AG20443 (cell line): ENCODE data around the gene SHB.

ENCODE experiments used
- DNase-seq: peaks from one replicate; pipeline ENCODE4 v3.0.0; 2012; ENCODE audit warnings: low spot score, mixed read lengths

SHB gene

GRCh38 chr9:38086496-38086895 lies 17.5 kb upstream of the SHB start:
- no peak for DNase-seq

DNA sequence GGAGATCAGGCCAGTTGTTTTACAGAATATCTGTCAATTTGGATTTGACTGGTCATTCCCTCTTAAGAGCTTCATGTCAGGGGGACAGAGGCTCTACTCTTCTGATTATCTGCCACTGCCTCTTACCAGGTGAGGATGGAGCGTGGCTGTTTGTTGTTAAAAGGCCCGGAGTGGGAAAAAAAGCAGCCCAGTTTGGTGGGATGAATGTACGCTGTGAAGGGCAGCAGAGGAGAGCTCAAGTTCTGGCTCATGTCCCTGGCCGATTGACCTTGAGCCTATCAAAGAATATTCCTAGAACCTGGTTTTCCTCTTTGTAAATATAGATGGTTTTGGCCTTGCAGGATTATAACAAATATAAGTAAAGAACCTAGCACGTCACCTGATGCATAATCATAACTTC lies 16.3 kb upstream of the SHB start:
- DNase-seq = no peak

- DNase-seq = no peak
Observed at GRCh38 chr9:38084556-38084880, 15.5 kb upstream of the SHB start.

- no peak for DNase-seq
Observed at GRCh38 chr9:38083858-38084555, 15.0 kb upstream of the SHB start.

DNA sequence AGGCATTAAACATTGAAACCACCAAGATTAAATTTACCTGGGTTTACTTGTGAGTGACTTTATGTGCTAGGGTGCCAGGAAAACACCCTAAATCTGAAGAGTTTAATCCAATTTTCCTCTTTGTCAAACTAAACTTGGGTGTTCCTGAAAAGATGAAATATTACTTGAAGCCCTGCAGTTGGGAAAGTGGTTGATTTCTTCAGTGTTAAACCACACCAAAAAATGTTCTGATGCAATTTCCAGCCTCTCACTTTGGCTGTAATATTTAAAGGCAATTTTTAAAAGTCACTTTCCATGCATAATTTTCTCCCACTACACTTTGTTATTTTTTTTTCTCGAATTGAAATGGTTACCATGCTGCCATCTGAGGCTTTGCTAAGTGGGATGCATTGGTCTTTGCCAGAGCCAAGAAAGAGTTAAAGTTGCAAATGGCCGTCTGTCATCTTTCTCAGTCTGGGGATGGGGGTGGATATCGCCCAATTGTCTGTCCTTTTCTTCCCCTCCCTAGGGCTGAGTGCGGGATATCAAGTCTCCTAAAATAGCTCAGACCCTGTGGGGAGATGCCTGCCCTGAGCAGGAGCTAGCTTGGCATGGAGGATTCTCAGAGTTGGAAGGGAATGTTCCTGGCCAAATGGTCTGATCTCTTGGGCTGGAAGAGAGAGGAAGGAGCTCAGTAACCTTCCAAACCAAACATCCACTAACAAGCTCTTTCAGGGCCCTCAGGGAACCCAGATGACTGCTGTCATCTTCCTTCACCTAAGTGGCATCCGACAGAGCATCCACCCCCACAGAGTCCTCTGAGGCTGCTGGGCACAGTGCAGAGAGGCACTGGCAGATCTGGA lies 13.6 kb upstream of the SHB start:
- no peak for DNase-seq

DNA sequence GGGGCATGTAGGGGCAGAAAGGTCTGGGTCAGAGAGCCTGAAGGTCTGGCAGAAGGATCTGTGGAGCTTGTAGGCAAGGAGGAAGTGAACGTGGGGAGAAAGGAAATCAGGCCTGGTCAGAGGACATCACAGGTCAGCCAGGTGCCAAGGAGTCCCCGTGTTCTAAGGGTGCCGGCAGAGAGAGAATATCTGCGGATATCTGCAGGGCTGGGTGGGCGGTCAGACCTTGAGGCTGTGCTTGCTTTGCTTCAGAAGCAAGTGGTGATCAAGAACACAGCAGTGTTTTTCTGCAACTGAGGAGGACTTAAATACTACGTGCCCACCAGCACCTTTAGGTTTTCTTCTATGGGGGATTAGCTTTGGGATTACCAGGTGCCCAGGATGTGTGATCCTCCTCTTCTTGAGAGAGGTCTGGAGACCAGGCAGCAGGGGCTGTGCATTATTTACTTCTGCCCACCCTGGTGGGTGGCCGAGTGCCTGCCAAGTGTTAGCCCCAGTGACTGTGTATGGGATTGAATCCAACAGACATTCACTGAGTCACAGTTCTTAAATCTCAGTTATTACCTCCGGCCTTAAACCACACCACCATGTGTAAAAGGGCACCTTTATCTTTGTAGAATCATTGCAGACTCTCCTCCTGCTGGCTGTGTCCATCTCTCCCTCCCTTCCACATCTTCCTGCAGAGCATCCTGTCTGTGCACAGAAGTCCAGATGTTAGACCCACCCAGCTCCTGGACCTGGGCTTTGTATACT lies 12.5 kb upstream of the SHB start:
- no peak for DNase-seq

DNA sequence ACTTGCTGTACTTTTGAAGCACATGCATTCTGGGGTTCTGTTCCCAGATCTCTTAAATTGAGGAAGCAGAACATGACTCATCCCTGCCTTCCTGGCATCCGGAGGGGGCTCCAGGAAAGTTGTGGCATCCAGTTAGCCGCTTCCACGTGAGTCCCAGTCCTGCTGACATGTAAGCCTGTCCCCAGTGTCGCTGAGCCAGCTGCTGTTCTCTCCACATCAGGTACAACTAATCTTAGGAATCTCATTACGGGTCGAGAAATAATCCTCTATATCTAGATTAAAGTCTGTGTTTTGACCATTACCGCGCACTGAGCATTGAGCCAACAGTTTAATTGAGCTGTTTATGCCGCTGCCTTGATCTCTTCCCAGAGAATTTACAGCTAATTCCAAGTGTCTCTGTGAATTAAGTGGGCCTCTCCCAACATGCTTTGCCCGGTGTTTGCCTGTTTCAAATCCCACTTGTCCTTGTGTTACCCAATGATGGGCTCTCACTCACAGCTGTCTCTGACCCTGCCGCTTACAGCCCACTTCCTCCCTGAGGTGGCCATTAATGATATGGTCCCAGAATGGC lies 10.5 kb upstream of the SHB start:
- no peak for DNase-seq

- no peak for DNase-seq
Observed at GRCh38 chr9:38075272-38075671, 6.2 kb upstream of the SHB start.

DNA sequence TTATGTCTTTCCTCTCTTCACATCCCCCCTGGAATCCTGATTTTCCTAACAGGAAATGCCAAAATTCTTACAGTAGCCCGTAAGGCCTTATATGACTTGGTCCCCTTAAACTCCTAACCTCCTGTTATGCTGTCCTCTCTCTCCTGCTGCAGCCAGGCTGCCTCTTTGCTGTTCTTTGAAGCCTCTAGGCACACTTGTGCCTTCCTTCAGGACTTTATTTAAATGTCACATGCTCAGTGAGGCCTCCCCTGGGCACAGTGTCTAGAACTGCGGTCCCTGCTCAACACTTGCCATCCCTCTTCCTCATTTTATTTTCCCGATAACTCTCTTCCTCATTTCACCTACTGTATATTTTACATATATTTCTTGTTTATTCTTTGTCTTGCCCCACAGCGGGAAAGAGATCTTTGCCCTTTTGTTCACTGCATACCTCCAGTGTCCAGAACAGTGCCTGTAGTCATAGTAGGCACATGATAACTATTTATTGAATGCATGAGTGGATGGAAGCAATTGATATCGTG lies 5.5 kb upstream of the SHB start:
- DNase-seq = peak; percentile 63

- DNase-seq = no peak
Observed at GRCh38 chr9:38073882-38074281, 4.9 kb upstream of the SHB start.

GRCh38 chr9:38071470-38072134 lies 2.6 kb upstream of the SHB start:
- no peak for DNase-seq

- DNase-seq = peak; percentile 39
Observed at GRCh38 chr9:38067859-38068681, 957 bp downstream of the SHB start.

- DNase-seq = peak; percentile 42
Observed at GRCh38 chr9:38066914-38067858, 1.8 kb downstream of the SHB start.

DNA sequence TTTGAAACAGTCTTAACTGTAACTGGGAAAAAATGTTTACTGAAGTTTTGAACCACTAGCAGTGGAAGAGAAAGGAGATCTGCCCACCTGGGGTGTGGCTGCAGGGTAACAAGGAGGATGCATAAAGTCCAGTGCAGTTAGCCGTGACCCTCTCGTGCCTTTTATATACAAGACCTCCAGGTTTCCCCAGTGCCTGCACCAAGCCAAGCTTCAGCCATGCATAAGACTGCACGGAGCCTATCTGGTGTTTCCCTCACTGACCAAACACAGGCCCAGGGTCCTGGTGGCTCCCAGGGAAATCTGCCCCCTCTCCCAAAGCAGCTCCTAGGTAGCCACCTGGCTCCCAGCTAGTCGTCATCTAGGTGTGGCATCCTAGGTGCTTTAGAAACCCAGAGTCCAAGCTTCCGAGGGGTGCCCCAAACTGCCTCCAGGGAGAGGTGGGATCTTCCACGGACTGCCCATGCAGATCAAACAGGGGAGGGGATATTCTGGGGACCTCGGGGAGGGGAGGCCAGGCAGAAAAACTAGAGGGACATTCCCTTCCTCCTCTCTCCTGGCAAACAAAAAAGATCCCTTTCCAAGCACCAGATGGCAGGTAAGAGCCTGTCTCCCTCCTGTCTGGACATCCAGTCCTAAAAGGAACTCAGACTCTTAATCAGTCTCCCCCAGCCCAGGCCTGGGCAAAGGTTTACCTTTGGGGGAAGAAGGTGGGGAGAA lies 2.7 kb downstream of the SHB start:
- peak; percentile 13 for DNase-seq

GRCh38 chr9:38065369-38066075 lies 3.5 kb downstream of the SHB start:
- no peak for DNase-seq

DNA sequence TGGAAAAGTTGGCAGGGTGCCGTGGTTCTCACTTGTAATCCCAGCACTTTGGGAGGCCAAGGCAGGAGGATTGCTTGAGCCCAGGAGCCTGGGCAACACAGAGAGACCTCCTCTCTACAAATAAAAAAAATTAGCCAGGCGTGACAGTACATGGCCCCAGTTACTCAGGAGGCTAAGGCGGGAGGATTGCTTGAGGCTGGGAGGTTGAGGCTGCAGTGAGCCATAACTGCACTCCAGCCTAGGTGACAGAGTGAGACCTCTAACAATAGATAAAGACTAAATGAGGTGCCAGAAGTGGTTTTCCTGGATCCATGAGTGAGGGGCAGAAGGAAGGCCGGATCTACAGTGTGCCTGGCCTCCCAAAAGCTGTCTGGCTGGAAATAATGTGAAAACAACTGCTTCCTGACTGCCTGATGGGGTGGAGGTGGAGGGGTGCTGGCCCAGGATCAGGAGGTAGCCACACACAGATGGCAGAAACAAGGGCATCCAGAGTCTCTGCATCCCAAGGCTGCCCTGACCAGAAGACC lies 4.1 kb downstream of the SHB start:
- no peak for DNase-seq

- DNase-seq = no peak
Observed at GRCh38 chr9:38063363-38063707, 5.7 kb downstream of the SHB start.
